NAMALWA (cell line): Measurements from ENCODE around the gene AGFG2.
"Not testable (repeated sequence)": the region's sequence is repeated elsewhere in the genome, so short reads cannot be mapped to it uniquely, and the experiment has no call there.

ENCODE experiments used
- DNase-seq: peaks from one replicate; pipeline ENCODE4 v3.0.0-alpha.2; 2015; ENCODE audit warnings: low spot score

AGFG2 gene

GRCh38 chr7:100548446-100548845 is 9.4 kb downstream of the AGFG2 start:
- not testable (repeated sequence) for DNase-seq

- no peak for DNase-seq
Measured at GRCh38 chr7:100552532-100552931, 13.5 kb downstream of the AGFG2 start.

GRCh38 chr7:100553032-100553431 is 14.0 kb downstream of the AGFG2 start:
- DNase-seq: no peak

GRCh38 chr7:100555701-100556100 is 16.7 kb downstream of the AGFG2 start:
- no peak for DNase-seq

GRCh38 chr7:100556541-100556940 is 17.5 kb downstream of the AGFG2 start:
- DNase-seq: no peak

GRCh38 chr7:100559127-100559526 is 20.1 kb downstream of the AGFG2 start:
- no peak for DNase-seq

- DNase-seq: no peak
Measured at GRCh38 chr7:100561491-100562194, 22.6 kb downstream of the AGFG2 start.

- DNase-seq: no peak
Measured at GRCh38 chr7:100562195-100563099, 23.4 kb downstream of the AGFG2 start.

- no peak for DNase-seq
Measured at GRCh38 chr7:100563100-100563564, 24.1 kb downstream of the AGFG2 start.

- DNase-seq: peak; percentile 87
Measured at GRCh38 chr7:100563809-100564400, 24.9 kb downstream of the AGFG2 start.

GRCh38 chr7:100564405-100564804 is 25.4 kb downstream of the AGFG2 start:
- not testable (repeated sequence) for DNase-seq

GRCh38 chr7:100565133-100565571 is 26.1 kb downstream of the AGFG2 start:
- no peak for DNase-seq

GRCh38 chr7:100566018-100566531 is 27.1 kb downstream of the AGFG2 start:
- no peak for DNase-seq

- no peak for DNase-seq
Measured at GRCh38 chr7:100567031-100567730, 28.2 kb downstream of the AGFG2 start.

GRCh38 chr7:100567751-100568175 is 28.8 kb downstream of the AGFG2 start:
- no peak for DNase-seq

GRCh38 chr7:100568176-100568895 is 29.3 kb downstream of the AGFG2 start:
- no peak for DNase-seq

GRCh38 chr7:100568896-100569844 is 30.2 kb downstream of the AGFG2 start:
- DNase-seq: peak; percentile 57

- no peak for DNase-seq
Measured at GRCh38 chr7:100570954-100571828, 32.2 kb downstream of the AGFG2 start.

- no peak for DNase-seq
Measured at GRCh38 chr7:100571829-100572116, 32.8 kb downstream of the AGFG2 start.
